Measurements from ENCODE around the gene TTC7B.

Gene TTC7B

GRCh38 chr14:90551070-90551704 is 265.0 kb downstream of the TTC7B start:
- H3K4me3 ChIP-seq (ENCODE audit: low read depth, low read length) = no peak overlapping the region
- in situ Hi-C loops (cut with HindIII; ENCODE audit: low sequenced_read_pairs) = no loop called here
- DNase-seq (ENCODE audit: low read depth) = peak; percentile 12
- no peak for TF ChIP-seq CTCF (IDR thresholded peaks at IDR 0.05; ENCODE audit: low read depth, low read length, missing control alignments)

GRCh38 chr14:90549794-90550641 is 266.2 kb downstream of the TTC7B start:
- H3K4me3 ChIP-seq (ENCODE audit: low read depth, low read length) = no peak overlapping the region
- no peak for DNase-seq (ENCODE audit: low read depth)
- no peak for TF ChIP-seq CTCF (IDR thresholded peaks at IDR 0.05; ENCODE audit: low read depth, low read length, missing control alignments)
- in situ Hi-C loops (cut with HindIII; ENCODE audit: low sequenced_read_pairs) = no loop called here

GRCh38 chr14:90548455-90548854 is 267.8 kb downstream of the TTC7B start:
- in situ Hi-C loops (cut with HindIII; ENCODE audit: low sequenced_read_pairs) = no loop called here
- TF ChIP-seq CTCF (IDR thresholded peaks at IDR 0.05; ENCODE audit: low read depth, low read length, missing control alignments) = no peak
- no peak overlapping the region for H3K4me3 ChIP-seq (ENCODE audit: low read depth, low read length)
- no peak for DNase-seq (ENCODE audit: low read depth)

GRCh38 chr14:90547968-90548367 is 268.3 kb downstream of the TTC7B start:
- TF ChIP-seq CTCF (IDR thresholded peaks at IDR 0.05; ENCODE audit: low read depth, low read length, missing control alignments) = no peak
- H3K4me3 ChIP-seq (ENCODE audit: low read depth, low read length) = no peak overlapping the region
- DNase-seq (ENCODE audit: low read depth) = no peak
- in situ Hi-C loops (cut with HindIII; ENCODE audit: low sequenced_read_pairs) = no loop called here

GRCh38 chr14:90547250-90547649 is 269.0 kb downstream of the TTC7B start:
- no peak for DNase-seq (ENCODE audit: low read depth)
- H3K4me3 ChIP-seq (ENCODE audit: low read depth, low read length) = no peak overlapping the region
- TF ChIP-seq CTCF (IDR thresholded peaks at IDR 0.05; ENCODE audit: low read depth, low read length, missing control alignments) = no peak
- in situ Hi-C loops (cut with HindIII; ENCODE audit: low sequenced_read_pairs) = no loop called here

GRCh38 chr14:90546767-90547166 is 269.5 kb downstream of the TTC7B start:
- in situ Hi-C loops (cut with HindIII; ENCODE audit: low sequenced_read_pairs) = no loop called here
- H3K4me3 ChIP-seq (ENCODE audit: low read depth, low read length) = no peak overlapping the region
- TF ChIP-seq CTCF (IDR thresholded peaks at IDR 0.05; ENCODE audit: low read depth, low read length, missing control alignments) = no peak
- no peak for DNase-seq (ENCODE audit: low read depth)
